ENCODE results near the gene BPIFA2. TPM values are rescaled to one million over a fixed set of nuclear protein-coding genes. Genes with fewer than 3 reads are reported as not detected.
"Not testable (repeated sequence)": the region's sequence is repeated elsewhere in the genome, so short reads cannot be mapped to it uniquely, and the experiment has no call there.

The BPIFA2 gene, protein sequence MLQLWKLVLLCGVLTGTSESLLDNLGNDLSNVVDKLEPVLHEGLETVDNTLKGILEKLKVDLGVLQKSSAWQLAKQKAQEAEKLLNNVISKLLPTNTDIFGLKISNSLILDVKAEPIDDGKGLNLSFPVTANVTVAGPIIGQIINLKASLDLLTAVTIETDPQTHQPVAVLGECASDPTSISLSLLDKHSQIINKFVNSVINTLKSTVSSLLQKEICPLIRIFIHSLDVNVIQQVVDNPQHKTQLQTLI
- polyA plus RNA-seq, result not detected

DNA sequence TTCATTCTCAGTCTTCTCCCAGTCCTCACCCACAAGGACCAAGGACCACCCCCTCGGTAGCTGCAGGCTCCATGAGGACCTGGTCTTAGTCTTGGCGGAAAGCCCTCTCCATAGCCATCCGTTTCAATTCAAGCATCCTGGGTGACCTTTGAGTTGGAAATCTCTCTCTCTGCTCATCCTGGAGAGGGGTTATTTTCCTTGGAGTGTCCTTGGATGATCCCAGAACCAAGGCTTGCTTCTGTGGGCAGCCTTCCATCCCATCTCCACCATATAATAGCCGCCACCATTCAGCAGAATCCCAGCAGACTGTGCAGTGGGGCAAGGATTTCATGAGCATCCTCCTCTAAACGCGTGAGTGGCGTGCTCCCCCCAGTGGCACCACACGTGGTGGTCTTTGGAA, at the start of gene BPIFA2:
Gene BPIFA2 (plus strand): TSS at position 301 of the 400 bp plus-strand sequence. CDS start 987 bp downstream, outside the sequence.
- WGBS, 3 donors, result 71 to 84% (median 80%) methylated on average over 8 of the region's 8 CpGs
- H3K27ac ChIP-seq (ENCODE audit: low read depth, low read length), result no peak within 1 kb of the TSS

DNA sequence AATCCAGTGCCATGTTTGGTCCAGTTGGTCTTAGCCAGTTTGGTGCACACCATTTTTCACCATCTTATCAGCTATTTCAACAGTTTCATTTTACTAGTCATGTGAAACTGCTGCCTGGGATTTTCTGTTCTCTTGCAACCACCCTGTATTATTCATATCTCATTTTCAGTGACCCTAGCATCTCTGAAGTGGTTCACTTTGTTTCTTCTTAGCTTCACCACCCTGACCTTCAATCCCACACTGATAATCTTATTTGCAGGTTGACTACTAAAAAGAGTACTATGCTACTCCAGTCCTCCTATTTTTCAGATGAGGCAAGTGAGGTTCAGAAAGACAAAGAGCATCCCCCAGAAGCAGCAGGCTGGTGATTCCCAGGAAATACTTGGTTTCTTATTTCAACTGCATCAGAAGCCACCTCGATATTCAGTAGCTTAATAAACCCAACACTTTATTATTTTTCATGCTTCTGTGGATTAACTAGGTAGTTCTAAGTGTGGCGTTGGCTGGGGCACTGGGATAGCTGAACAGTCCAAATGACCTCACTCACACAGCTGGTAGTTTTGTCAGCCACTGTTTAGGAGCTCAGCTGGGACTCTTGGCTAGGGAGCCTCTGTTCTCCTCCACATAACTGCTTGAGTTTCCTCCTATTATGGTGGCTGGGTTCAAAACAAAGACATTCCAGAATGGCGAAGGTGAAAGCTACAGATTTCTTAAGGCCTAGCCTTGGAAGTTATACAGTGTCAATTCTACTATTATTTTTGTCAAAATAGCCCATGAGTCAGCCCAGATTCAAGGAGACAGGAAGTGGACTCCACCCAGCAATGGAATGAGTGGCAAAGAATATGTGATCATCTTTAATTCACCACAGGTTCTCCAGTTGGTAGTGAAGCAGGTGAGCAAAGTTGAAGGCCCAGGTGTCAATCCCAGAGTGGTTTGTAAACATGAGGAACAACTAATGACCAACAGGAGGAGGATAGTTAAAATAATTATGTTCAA, 47.9 kb upstream of the BPIFA2 start:
- 60 to 73% (median 69%) methylated on average over 3 of the region's 3 CpGs for WGBS, 3 donors
- H3K27ac ChIP-seq (ENCODE audit: low read depth, low read length), result no peak overlapping the region

DNA sequence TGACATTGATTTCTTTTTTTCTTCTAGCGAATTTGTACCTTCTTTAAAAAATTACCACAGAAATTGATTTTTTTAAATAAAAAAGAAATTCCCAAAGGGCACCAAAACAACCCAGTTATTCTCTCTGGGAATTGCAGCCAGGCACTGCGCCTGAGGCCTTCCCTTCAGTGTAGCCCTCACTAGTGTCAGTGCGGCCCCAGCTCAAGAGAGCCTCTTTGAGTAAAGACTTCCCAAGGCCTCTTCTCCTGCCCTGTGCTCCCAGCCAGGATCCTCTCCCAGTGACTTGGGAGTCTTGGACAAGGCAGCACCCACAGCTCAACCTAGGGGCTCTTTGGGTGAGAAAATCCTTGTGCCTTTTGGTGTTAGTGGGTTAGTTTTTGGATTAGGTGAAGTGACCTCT, 47.0 kb upstream of the BPIFA2 start:
- no peak overlapping the region for H3K27ac ChIP-seq (ENCODE audit: low read depth, low read length)
- 88 to 96% (median 93%) methylated on average over 3 of the region's 3 CpGs for WGBS, 3 donors

DNA sequence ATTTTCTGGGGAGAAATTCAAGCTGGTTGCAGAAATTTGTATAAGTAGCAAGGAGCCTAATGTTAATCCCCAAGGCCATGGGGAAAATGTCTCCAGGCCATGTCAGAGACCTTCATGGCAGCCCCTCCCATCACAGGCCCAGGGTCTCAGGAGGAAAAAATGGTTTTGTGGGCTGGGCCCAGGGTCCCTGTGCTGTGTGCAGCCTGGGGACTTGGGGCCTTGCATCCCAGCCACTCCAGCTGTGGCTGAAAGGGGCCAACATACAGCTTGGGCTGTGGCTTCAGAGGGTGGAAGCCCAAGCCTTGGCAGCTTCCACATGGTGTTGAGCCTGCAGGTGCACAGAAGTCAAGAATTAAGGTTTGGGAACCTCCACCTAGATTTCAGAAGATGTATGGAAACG, 45.7 kb upstream of the BPIFA2 start:
- H3K27ac ChIP-seq (ENCODE audit: low read depth, low read length), result not testable (repeated sequence)
- 51 to 74% (median 65%) methylated on average over 1 of the region's 1 CpG for WGBS, 3 donors

DNA sequence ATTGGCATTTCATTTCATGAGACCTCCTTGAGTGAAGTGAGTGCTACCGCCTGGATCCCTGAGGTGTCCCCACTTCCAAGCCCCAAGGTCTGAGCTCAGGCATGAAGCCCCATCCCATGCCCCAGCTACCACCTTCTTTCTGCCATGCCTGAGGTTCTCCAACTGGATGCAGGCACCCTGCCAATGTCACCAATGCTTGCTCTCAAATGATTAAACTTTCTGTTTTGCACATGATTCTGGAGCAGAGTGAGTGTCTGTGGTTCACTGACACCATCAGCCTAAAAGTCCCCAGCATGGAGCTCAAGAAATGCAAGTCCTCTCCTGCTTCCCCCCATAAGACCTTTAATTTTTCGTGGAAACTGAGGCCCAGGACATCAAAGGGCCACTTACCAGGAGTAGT, 43.7 kb upstream of the BPIFA2 start:
- WGBS, 3 donors, result 56 to 64% (median 61%) methylated on average over 2 of the region's 2 CpGs
- H3K27ac ChIP-seq (ENCODE audit: low read depth, low read length), result no peak overlapping the region

DNA sequence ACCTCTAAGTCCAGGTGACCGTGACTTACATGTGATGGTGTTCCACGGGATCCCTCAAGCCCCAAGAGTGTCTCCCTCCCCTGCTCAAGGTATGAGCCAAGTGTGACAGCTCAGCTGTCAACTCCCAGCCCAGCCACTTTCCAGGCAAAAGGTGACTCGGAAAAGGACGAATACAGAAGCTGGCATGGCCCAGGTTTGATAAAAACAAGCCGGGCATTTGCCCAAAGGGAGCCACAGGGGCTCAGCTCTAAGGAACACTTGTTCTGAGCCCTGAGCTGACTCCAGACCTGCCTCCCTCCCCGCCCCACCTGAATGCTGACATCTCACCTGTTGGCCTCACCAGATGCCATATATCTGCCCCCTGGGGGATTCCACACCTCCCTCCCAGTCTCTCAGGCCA, 43.0 kb upstream of the BPIFA2 start:
- 64 to 83% (median 81%) methylated on average over 6 of the region's 6 CpGs for WGBS, 3 donors
- no peak overlapping the region for H3K27ac ChIP-seq (ENCODE audit: low read depth, low read length)

DNA sequence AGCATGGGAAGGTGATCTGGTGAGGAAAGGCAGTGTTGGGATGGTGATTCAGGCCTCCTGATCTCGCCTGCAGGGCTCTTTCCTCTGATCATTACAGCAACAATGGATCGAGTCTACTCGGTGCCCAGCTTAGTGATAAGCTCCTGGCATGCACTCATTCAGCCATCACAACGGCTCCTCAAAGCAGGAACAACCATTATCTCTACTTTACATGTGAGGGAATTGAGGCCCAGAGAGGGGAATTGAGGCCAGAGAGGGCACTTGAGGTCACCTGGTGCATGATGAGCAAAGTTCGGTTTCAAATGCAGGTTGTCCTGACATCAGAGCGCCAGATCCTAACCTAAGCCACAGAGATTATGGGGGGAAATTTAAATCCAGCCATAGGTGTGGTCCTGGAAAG, 42.0 kb upstream of the BPIFA2 start:
- WGBS, 3 donors, result 48 to 68% (median 61%) methylated on average over 6 of the region's 6 CpGs

DNA sequence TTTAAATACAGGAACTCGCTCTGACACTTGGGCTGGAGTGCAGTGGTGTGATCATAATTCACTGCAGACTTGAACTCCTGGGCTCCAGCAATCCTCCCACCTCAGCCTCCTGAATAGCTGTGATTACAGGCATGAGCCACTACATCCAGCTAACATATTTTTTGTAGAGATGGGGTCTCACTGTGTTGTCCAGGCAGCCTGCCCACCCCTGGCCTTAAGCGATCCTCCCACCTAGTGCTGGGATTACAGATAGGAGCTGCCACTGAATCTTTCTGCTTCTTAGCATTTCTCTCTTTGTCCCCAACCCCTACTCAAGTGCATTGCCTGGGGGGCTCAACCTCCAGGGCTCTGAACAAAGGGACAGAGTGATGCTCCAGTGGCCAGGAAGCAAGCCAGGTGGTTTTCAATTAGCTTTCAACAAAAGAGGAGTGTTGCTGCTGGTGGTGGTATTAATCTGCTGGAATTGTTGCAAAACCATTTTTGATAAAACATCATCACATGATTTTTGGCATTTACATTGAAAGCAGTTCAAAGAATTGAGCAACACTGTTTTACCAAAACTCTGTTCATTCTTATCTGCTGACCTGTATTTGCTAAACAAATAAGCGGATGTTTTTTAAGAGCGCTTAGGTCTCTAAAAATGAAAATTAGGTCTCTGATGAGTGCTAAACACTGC, 40.4 kb upstream of the BPIFA2 start:
- no peak overlapping the region for H3K27ac ChIP-seq (ENCODE audit: low read depth, low read length)
- WGBS, 3 donors, result 59 to 87% (median 80%) methylated on average over 4 of the region's 4 CpGs

More for the DNA sequence above, 42.0 kb upstream of the BPIFA2 start:
- H3K27ac ChIP-seq (ENCODE audit: low read depth, low read length), result no peak overlapping the region

DNA sequence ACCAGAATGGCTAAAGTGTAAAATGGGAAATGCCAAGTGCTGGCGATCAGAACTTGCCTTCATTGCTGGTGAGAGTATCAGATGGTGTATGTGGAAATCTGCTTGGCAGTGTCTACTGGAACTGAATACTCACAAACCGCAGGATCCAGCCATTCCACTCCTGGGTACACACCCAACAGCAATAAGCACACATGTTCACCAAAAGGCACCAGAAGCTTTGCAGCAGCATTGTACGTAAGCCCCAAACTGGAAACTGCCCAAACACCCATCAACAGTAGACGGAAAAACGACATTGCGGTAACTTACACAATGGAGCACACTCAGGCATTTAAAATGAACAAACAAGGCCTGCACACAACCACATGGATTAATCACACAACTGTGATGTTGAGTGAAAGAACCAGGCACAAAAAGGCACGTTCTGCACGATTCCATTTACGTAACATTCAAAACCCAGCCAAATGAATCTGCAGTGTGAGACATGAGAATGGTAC, 37.3 kb upstream of the BPIFA2 start:
- WGBS, 3 donors, result 74 to 84% (median 78%) methylated on average over 9 of the region's 9 CpGs
- no peak overlapping the region for H3K27ac ChIP-seq (ENCODE audit: low read depth, low read length)

DNA sequence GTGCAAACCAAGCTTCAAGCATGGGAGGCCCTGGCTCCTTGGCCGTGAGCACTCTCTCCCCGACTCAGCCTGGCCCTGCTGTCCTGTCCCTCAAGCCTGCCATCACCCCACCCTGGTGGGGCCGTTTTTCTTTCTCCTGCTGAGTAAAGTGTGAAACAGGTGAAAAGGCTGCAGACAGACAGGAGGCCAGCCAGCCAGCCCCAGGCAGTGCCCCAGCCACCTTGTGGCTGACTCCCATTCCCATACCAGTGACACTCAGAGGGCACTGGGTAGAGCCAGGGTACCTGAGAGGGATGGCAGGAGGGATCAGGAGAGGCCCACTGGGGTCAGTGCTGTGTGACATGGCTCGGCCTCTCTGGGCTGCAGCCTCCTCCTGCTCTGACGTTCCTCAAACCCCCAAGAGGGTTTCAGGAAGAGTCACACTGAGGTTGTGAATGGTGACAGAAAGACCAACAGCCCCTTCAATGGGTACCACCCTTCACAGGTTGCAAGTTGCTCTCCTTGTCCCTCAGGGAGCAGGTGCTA, 35.9 kb upstream of the BPIFA2 start:
- no peak overlapping the region for H3K27ac ChIP-seq (ENCODE audit: low read depth, low read length)
- 63 to 73% (median 68%) methylated on average over 5 of the region's 5 CpGs for WGBS, 3 donors

DNA sequence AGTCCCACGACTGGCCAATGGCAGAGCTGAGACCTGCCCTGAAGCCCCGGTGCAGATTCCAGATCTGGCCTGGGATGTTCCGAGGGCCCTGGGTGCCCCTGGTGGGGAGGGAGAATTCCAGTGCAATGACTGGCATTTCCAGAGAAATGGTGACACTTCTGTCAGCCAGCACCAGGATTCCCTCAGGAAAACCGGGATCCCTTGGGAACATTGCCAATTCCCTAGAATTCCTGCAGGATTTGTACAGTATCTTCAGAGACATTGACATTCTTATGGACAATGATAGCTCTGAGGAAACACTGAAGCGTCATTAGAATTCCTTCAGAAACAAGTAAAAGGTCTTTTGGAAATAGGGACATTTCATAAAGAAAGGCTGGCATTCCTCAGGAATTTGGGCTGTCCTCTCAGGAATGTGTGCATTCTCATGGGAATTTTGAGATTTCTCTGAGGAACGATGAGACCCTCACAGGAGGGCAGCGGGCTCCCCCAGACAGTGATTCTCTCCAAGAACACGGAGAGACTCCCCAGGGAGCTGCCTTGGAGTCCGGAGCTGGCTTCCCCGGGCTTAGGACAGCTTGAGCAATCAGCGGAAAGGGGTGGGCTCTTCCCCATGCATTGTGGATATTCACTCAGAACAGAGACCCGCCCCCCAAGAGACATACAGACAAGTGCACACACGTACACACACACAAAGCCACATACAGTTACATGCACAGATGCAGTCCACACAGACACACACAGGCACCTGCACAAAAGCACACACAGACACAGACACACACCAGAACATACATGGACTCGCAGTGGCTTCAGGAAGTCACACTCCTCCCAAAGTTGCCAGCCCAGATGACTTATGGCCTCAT, 35.2 kb upstream of the BPIFA2 start:
- 32 to 48% (median 43%) methylated on average over 14 of the region's 14 CpGs for WGBS, 3 donors
- H3K27ac ChIP-seq (ENCODE audit: low read depth, low read length), result no peak overlapping the region

DNA sequence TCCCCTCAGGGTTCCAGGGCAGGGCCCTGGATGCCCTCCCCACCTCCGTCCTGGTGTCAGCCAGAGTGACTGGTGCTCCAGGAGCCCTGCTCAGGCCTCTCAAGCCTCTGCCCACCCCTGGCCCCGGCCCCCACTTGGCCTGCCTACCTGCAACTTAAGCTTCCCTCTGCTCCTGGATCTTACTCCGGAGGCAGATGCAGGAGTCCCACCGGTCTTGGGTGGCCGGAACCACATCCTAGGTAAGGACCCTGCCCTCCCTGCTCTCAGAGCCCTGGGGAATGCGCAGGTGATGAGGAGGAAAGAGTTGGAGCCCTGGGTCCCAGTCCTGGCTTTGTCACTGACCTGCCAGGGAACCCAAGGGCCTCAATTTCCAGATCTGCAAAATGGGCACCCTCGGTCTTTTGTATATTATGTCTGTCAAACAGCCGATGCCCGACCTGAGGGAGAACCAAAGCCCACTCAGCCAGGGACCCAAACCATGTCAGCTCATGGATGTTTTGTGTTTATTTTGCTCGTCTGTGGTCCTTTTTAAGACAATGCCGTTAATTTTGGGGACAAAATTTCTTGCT, 34.5 kb upstream of the BPIFA2 start:
- no peak overlapping the region for H3K27ac ChIP-seq (ENCODE audit: low read depth, low read length)
- 78 to 85% (median 84%) methylated on average over 11 of the region's 11 CpGs for WGBS, 3 donors

DNA sequence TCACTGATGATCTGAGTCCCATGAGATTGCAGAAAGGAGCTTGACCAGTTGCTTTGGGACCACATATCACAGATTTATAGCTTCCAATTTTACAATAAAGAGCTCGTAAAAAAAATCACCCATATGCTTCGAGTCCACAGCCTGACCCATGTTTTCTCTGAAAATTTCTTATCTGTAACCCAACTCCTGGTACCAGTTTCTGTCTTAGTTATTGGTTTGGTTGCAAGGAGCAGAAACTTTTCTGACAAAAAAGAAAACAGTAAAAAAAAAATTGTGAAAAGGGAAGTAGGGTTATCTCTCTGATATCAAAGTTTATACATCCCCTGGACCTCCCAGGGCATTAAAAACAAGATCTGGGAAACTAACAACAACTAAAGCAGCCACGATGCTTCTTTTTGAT, 30.8 kb upstream of the BPIFA2 start:
- 82 to 83% (median 82%) methylated on average over 3 of the region's 3 CpGs for WGBS, 3 donors
- H3K27ac ChIP-seq (ENCODE audit: low read depth, low read length), result no peak overlapping the region

DNA sequence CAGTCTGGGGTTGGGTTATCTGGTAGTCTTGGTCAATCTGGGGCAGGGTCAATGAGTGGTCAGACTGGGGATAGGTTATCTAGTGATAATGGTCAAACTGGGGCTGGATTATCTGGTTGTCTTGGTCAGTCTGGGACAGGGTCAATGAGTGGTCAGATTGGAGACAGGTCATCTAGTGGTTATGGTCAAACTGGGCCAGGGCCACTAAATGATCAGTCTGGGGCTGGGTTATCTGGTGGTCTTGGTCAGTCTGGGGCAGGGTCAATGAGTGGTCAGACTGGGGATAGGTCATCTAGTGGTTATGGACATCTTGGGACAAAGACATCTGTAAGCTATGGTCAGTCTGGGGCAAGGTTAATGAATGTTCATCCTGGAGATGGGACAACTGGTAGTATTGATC, 28.5 kb upstream of the BPIFA2 start:
- no peak overlapping the region for H3K27ac ChIP-seq (ENCODE audit: low read depth, low read length)

DNA sequence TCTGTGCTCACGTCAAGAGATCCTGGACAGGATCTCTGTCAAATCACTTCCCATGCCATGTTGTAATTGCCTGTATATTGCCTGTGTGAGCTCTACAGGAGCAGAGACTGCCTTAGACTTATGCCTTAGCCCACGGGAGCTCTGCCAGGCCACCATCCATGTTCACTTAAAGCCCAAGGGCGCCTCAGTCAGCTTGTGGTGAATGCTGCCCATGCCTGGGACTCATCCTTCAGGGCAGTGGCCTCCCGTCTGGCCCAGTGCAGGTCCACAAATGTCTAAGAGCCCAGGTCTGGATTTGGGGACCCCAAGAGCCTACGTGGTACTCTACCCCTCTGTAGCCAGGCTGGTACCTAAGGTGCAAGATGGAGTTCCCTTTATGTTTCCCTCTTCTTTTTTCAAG, 22.4 kb upstream of the BPIFA2 start:
- no peak overlapping the region for H3K27ac ChIP-seq (ENCODE audit: low read depth, low read length)
- WGBS, 3 donors, result 68 to 80% (median 75%) methylated on average over 5 of the region's 5 CpGs

DNA sequence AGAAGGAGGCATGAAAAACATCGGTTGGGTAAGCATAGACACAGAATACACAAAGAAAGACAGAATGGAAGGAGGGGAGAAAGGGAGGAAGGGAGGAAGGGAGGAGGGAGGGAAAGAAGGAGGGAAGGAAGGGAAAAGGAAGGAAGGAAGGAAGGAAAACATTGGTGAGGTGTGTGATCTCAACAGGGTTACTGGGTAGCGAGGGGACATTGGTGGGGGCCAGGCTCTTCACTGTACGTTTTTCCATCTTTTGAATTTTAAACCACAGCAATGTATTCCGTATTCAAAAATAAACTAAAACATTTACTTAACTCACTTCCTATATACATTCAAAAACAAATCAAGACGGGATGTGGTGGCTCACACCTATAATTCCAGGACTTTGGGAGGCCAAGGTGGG, 20.7 kb upstream of the BPIFA2 start:
- no peak overlapping the region for H3K27ac ChIP-seq (ENCODE audit: low read depth, low read length)
- 74 to 83% (median 82%) methylated on average over 5 of the region's 5 CpGs for WGBS, 3 donors

DNA sequence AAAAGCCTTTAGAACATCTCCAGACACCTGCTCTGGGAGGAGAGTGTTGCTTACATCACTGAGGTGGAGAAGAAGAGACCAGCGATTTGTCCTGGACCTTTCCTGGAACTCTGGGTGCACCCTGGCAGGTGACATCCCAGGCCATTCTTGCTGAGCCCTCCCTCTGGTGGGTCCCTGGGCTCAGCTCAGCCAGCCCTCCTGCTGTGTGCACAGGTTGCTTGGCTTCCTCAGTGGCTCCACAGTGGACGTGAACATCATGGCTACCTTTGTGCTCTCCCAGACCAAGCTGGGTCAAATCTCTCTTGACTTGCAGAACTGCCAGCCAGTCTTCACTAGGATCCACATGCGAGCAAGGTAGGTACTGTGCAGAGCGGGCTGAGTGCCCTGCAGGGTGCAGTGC, 19.9 kb upstream of the BPIFA2 start:
- 75 to 89% (median 88%) methylated on average over 4 of the region's 4 CpGs for WGBS, 3 donors

DNA sequence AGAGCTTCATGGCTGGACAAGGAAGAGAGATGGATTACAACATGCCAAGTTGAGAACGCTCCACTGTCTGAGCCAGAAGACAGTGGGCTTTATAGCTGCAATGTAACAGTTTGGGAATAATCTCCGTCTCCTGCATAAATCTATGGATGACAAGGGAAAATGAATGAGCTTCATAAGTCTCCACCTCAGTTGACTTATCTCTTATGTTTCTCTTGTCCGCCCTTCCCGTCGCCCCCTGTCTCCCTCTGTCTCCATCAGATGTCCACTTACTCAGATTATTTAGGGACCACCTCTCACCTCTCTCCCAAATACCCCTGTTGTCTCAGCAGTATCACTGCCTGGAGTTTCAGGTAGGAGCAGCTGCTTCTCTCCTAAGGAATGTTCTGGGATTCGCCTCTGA, 13.7 kb upstream of the BPIFA2 start:
- WGBS, 3 donors, result 71 to 84% (median 82%) methylated on average over 6 of the region's 6 CpGs
- H3K27ac ChIP-seq (ENCODE audit: low read depth, low read length), result no peak overlapping the region

More for the DNA sequence above, 19.9 kb upstream of the BPIFA2 start:
- H3K27ac ChIP-seq (ENCODE audit: low read depth, low read length), result no peak overlapping the region

All from adipose tissue (tissue), 3 donors.